A549 (cell line): ENCODE measurements around the gene SYT15.
"Not testable (repeated sequence)": the region's sequence is repeated elsewhere in the genome, so short reads cannot be mapped to it uniquely, and the experiment has no call there.

ENCODE experiments used
- POLR2A ChIP-seq: IDR thresholded peaks from 2 replicates; pipeline ENCODE4 v1.6.1; 2012; ENCODE audit warnings: mild to moderate bottlenecking, low read length
- TP53 ChIP-seq: fragments of 250-450 bp; sonication (Bioruptor Pico); IDR thresholded peaks from 2 replicates; pipeline ENCODE4 v1.5.0; 2021; ENCODE audit warnings: mild to moderate bottlenecking, moderate library complexity
- TF ChIP-seq, protein P1 (sequence below): fragments of >200 bp; sonication (Bioruptor Twin); formaldehyde crosslinking; IDR thresholded peaks from 3 replicates; pipeline ENCODE4 v1.5.1; 2016

DNA sequence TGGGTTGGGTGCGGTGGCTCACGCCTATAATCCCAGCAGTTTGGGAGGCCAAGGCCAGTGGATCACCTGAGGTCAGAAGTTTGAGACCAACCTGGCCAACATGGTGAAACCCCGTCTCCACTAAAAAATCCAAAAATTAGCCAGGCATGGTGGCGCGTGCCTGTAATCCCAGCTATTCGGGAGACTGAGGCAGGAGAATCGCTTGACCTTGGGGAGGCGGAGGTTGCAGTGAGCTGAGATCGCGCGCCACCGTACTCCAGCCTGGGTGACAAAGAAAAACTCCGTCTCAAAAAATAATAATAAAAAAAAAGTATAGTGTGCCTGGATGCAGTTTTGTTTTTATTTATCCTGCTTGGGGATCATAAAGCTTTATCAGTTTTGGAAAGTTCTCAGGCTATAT lies 14.4 kb downstream of the SYT15 start:
- not testable (repeated sequence) for TF ChIP-seq TP53 (CRISPR knock-in tag); POLR2A
- TF ChIP-seq, protein P1, sequence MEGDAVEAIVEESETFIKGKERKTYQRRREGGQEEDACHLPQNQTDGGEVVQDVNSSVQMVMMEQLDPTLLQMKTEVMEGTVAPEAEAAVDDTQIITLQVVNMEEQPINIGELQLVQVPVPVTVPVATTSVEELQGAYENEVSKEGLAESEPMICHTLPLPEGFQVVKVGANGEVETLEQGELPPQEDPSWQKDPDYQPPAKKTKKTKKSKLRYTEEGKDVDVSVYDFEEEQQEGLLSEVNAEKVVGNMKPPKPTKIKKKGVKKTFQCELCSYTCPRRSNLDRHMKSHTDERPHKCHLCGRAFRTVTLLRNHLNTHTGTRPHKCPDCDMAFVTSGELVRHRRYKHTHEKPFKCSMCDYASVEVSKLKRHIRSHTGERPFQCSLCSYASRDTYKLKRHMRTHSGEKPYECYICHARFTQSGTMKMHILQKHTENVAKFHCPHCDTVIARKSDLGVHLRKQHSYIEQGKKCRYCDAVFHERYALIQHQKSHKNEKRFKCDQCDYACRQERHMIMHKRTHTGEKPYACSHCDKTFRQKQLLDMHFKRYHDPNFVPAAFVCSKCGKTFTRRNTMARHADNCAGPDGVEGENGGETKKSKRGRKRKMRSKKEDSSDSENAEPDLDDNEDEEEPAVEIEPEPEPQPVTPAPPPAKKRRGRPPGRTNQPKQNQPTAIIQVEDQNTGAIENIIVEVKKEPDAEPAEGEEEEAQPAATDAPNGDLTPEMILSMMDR, result not testable (repeated sequence)
